Measurements from ENCODE around the gene MAPK8IP1.
"Not testable (repeated sequence)": the region's sequence is repeated elsewhere in the genome, so short reads cannot be mapped to it uniquely, and the experiment has no call there.

MAPK8IP1 gene

DNA sequence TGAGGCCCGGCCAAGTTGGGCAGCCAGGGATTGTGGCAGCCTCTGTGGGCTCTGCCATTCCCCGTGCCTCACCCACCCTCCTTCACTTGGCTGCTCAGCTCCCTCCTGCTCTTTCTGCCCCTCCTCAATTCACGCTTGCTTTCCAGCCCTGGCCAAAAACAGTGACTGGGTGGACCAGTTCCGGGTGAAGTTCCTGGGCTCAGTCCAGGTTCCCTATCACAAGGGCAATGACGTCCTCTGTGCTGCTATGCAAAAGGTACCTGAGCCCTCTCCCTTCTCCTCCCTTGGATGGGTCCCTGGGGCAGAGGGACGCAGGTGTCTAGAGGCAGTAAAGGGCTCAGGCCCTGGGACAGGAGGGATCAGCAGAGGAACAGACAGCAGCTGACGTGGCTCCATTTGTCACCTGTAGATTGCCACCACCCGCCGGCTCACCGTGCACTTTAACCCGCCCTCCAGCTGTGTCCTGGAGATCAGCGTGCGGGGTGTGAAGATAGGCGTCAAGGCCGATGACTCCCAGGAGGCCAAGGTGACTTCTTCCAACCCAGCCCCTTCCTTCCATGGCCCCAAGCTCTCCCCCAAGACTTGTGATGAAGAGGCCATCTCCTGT is 19.0 kb downstream of the MAPK8IP1 start:
- Histone ChIP-seq H3K27me3 (replicated peaks; ENCODE audit: control insufficient read depth, insufficient read depth, low read length) (no peaks in the 10 kb centered on the region), H3K4me1 (ENCODE audit: control insufficient read depth, insufficient read depth, low read length) (peaks cover 17% of the 10 kb centered on the region)
- no peak for DNase-seq (ENCODE audit: low read depth)

DNA sequence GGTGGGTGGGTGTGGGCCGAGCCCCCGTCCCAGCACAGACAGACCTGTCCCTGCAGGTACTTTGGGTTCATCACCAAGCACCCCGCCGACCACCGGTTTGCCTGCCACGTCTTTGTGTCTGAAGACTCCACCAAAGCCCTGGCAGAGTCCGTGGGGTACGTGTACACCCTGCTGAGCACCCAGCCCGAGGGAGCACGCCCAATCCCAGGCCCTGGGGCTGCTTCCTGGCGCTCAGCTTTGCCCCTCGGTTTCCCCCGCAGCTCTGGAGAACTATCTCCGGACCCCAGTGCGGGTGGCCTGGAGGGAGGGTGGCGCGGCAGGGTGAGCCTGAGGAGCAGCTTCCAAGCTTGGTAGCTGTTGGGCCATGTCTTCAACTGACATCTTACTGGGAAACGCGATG is 19.6 kb downstream of the MAPK8IP1 start:
- Histone ChIP-seq H3K4me3 (ENCODE audit: low read length) (no peak overlapping the region), H3K9ac (ENCODE audit: low read length) (no peak overlapping the region), H3K36me3 (ENCODE audit: control insufficient read depth, insufficient read depth, low read length, severe bottlenecking) (peaks cover 7% of the 10 kb centered on the region), H3K4me1 (ENCODE audit: control insufficient read depth, insufficient read depth, low read length) (peaks cover 16% of the 10 kb centered on the region), H3K27me3 (replicated peaks; ENCODE audit: control insufficient read depth, insufficient read depth, low read length) (no peaks in the 10 kb centered on the region), H3K9me3 (ENCODE audit: control insufficient read depth, low read length) (no peaks in the 10 kb centered on the region)
- no peak for DNase-seq (ENCODE audit: low read depth)

More for the DNA sequence above, 19.0 kb downstream of the MAPK8IP1 start:
- Histone ChIP-seq H3K4me3 (ENCODE audit: low read length) (no peak overlapping the region), H3K9me3 (ENCODE audit: control insufficient read depth, low read length) (no peaks in the 10 kb centered on the region), H3K9ac (ENCODE audit: low read length) (no peak overlapping the region), H3K36me3 (ENCODE audit: control insufficient read depth, insufficient read depth, low read length, severe bottlenecking) (peaks cover under 1% of the 10 kb centered on the region)

DNA sequence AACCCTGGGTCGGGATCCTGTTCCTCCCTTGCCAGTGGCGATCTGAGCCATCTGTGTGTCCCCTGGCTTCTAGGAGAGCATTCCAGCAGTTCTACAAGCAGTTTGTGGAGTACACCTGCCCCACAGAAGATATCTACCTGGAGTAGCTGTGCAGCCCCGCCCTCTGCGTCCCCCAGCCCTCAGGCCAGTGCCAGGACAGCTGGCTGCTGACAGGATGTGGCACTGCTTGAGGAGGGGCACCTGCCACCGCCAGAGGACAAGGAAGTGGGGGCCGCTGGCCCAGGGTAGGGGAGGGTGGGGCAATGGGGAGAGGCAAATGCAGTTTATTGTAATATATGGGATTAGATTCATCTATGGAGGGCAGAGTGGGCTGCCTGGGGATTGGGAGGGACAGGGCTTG is 20.1 kb downstream of the MAPK8IP1 start:
- peaks cover 11% of the 10 kb centered on the region for H3K36me3 ChIP-seq (ENCODE audit: control insufficient read depth, insufficient read depth, low read length, severe bottlenecking)
- H3K4me1 ChIP-seq (ENCODE audit: control insufficient read depth, insufficient read depth, low read length), result peaks cover 14% of the 10 kb centered on the region
- H3K27me3 ChIP-seq (replicated peaks; ENCODE audit: control insufficient read depth, insufficient read depth, low read length); H3K4me3 ChIP-seq (ENCODE audit: low read length); H3K9ac ChIP-seq (ENCODE audit: low read length); DNase-seq (ENCODE audit: low read depth); H3K9me3 ChIP-seq (ENCODE audit: control insufficient read depth, low read length): not testable (repeated sequence)

- Histone ChIP-seq H3K4me1 (ENCODE audit: control insufficient read depth, insufficient read depth, low read length) (peaks cover 10% of the 10 kb centered on the region), H3K36me3 (ENCODE audit: control insufficient read depth, insufficient read depth, low read length, severe bottlenecking) (peaks cover 17% of the 10 kb centered on the region), H3K9ac (ENCODE audit: low read length) (no peak overlapping the region), H3K9me3 (ENCODE audit: control insufficient read depth, low read length) (no peaks in the 10 kb centered on the region), H3K27me3 (replicated peaks; ENCODE audit: control insufficient read depth, insufficient read depth, low read length) (no peaks in the 10 kb centered on the region), H3K4me3 (ENCODE audit: low read length) (no peak overlapping the region)
- DNase-seq (ENCODE audit: low read depth), result no peak
Observed at GRCh38 chr11:45906096-45906682, 20.7 kb downstream of the MAPK8IP1 start.

DNA sequence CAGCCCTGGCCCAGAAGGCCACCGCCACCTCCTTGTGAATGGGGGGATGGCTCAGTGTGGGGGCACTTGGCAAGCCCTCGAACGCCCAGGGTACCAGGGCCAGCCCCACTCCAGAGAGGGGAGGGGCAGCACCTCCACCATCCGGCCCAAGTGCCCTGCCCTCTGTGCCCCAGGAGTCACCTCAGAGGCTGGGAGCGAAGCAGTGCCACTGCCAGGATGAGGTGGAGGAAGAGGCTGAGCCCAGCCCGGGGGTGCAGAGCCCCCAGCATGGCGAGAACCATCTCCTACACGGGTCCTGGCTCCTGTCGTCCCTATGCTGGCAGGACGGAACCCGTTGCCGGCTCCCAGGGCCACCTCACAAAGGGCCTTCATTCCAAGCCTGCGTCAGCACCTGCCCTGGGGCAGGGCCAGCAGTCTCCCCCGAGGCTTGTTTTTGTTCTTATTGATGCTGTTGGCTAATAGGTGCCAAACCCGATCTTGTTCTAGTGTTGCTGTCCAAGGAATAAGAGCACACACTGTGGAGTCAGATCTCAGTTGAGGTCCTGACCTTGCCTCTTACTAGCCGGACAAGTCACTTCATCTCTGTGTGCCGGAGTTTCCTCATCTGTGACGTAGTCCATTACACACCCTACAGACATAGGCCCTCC is 21.6 kb downstream of the MAPK8IP1 start, which contains the start of gene FREY1:
FREY1 (minus strand) TSS at position 307 of the 647 bp plus-strand sequence; CDS start at position 281, 26 bp downstream.
- Histone ChIP-seq H3K36me3 (ENCODE audit: control insufficient read depth, insufficient read depth, low read length, severe bottlenecking) (peaks cover 26% of the 10 kb centered on the region), H3K4me3 (ENCODE audit: low read length) (no peak within 1 kb of the TSS), H3K9me3 (ENCODE audit: control insufficient read depth, low read length) (no peaks in the 10 kb centered on the region), H3K4me1 (ENCODE audit: control insufficient read depth, insufficient read depth, low read length) (peaks cover 10% of the 10 kb centered on the region), H3K9ac (ENCODE audit: low read length) (no peak within 1 kb of the TSS), H3K27me3 (replicated peaks; ENCODE audit: control insufficient read depth, insufficient read depth, low read length) (no peaks in the 10 kb centered on the region)
- DNase-seq (ENCODE audit: low read depth), result no peak

DNA sequence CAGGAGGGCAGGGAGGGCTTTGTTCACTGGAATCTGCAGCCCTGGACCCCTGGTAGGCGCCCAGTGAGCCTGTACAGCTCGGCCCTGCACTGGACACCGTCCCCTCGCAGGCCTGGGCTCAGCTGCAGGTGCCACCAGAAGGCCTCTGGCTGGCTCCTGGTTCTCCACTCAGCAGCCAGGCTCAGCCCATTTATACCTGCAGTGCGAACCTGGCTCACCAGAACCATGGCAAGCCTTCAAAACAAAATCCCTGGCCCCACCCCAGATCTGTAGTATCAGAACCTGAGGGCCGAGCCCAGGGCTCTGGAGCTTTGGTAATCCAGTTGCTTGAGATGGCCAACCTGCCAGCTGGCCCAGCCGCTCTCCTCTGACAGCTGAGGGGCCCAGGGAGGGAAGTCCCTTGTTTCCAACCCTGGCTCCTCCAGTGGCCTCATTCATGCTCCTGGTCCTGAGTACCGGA is 22.5 kb downstream of the MAPK8IP1 start:
- no peak overlapping the region for H3K9ac ChIP-seq (ENCODE audit: low read length)
- peaks cover 10% of the 10 kb centered on the region for H3K4me1 ChIP-seq (ENCODE audit: control insufficient read depth, insufficient read depth, low read length)
- no peak overlapping the region for H3K4me3 ChIP-seq (ENCODE audit: low read length)
- H3K27me3 ChIP-seq (replicated peaks; ENCODE audit: control insufficient read depth, insufficient read depth, low read length), result no peaks in the 10 kb centered on the region
- DNase-seq (ENCODE audit: low read depth), result no peak
- H3K36me3 ChIP-seq (ENCODE audit: control insufficient read depth, insufficient read depth, low read length, severe bottlenecking), result peaks cover 26% of the 10 kb centered on the region
- no peaks in the 10 kb centered on the region for H3K9me3 ChIP-seq (ENCODE audit: control insufficient read depth, low read length)

DNA sequence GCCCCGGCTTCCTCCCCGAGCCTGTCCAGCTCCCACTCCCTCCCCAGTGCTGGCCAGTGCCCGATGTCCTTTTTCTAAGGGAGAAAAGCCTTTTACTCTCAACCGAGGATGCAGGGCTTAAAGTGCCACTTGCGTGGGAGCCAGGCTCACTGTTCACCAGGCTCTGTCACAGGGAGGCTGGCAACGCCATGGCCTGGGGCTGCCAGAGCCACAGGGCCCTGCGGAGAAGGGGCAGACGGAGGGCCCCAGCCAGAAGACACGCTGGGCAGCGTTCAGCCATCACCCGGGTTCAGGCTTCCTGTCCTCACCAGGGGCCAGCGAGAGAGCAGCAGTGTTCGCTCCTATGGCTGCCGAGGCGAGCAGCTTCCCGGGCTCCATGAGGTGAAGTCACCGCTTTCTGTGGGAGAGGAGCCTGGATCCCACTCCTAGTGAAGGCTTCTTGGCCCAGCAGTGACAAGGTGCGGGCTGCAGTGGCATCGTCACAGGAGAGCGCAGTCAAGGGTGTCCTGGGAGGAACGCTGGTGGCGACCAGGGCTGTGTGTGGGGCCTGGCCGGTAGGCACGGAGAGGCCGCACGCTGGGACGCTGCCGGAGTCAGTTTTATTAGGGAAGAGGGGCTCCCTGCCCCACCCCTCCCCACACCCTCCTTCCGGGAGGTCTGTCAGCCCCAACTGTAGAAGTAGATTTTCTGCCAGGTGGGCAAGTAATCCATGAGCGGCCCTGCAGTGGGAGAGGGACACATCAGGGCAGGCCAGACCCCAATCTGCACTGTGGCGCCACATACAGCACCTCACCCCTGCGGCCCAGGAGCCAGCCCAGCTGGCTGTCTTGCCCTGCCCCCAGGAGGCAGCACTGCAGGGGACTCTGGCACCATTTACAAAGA is 24.4 kb downstream of the MAPK8IP1 start:
- Histone ChIP-seq H3K4me3 (ENCODE audit: low read length) (no peak overlapping the region), H3K4me1 (ENCODE audit: control insufficient read depth, insufficient read depth, low read length) (peaks cover 10% of the 10 kb centered on the region), H3K36me3 (ENCODE audit: control insufficient read depth, insufficient read depth, low read length, severe bottlenecking) (peaks cover 45% of the 10 kb centered on the region), H3K9ac (ENCODE audit: low read length) (no peak overlapping the region), H3K27me3 (replicated peaks; ENCODE audit: control insufficient read depth, insufficient read depth, low read length) (no peaks in the 10 kb centered on the region), H3K9me3 (ENCODE audit: control insufficient read depth, low read length) (no peaks in the 10 kb centered on the region)
- DNase-seq (ENCODE audit: low read depth), result no peak

DNA sequence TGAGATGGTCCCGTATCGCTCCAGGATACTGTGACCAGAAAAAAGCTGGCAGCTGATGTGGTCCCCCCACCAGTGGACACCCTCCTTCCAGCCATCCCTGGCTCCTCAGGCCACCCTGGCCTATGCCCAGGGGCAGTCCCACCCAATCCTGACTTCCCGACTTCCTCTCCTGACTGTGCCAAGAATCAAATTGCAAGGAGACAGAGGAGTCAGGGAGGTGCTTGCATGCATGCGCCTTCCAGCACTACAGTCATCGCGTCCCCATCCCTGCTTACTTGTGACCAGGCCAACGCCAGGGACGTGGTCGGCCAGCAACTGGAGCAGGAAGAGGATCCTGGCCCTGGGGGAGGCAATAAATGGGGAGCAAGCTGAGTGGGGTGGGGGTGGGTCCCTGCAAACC is 25.2 kb downstream of the MAPK8IP1 start:
- peaks cover 52% of the 10 kb centered on the region for H3K36me3 ChIP-seq (ENCODE audit: control insufficient read depth, insufficient read depth, low read length, severe bottlenecking)
- DNase-seq (ENCODE audit: low read depth), result no peak

DNA sequence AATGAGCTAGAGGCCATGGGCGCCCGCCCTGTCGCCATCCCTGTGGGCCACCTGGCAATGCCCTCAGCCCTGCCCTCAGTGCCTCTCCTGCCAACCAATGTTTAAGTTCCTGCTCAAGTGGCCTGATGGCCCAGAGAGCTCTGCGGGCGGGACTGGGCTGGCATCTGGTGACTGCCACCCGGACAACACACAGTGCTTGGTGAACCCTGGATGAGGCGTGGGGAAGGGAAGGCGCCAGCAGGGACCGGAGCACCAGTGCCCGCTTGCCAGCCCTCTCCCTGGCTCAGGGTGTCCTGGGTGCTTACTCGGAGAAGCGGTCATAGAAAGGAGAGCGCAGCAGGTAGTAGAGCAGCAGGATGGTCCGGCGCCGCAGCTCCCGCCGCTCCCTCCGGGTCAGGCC is 28.1 kb downstream of the MAPK8IP1 start:
- Histone ChIP-seq H3K4me3 (ENCODE audit: low read length) (no peak overlapping the region), H3K4me1 (ENCODE audit: control insufficient read depth, insufficient read depth, low read length) (peaks cover 13% of the 10 kb centered on the region), H3K27me3 (replicated peaks; ENCODE audit: control insufficient read depth, insufficient read depth, low read length) (no peaks in the 10 kb centered on the region), H3K9me3 (ENCODE audit: control insufficient read depth, low read length) (no peaks in the 10 kb centered on the region), H3K9ac (ENCODE audit: low read length) (no peak overlapping the region), H3K36me3 (ENCODE audit: control insufficient read depth, insufficient read depth, low read length, severe bottlenecking) (peaks cover 57% of the 10 kb centered on the region)
- DNase-seq (ENCODE audit: low read depth), result no peak

More for the DNA sequence above, 25.2 kb downstream of the MAPK8IP1 start:
- Histone ChIP-seq H3K4me3 (ENCODE audit: low read length) (no peak overlapping the region), H3K9me3 (ENCODE audit: control insufficient read depth, low read length) (no peaks in the 10 kb centered on the region), H3K9ac (ENCODE audit: low read length) (no peak overlapping the region), H3K27me3 (replicated peaks; ENCODE audit: control insufficient read depth, insufficient read depth, low read length) (no peaks in the 10 kb centered on the region), H3K4me1 (ENCODE audit: control insufficient read depth, insufficient read depth, low read length) (peaks cover 10% of the 10 kb centered on the region)

DNA sequence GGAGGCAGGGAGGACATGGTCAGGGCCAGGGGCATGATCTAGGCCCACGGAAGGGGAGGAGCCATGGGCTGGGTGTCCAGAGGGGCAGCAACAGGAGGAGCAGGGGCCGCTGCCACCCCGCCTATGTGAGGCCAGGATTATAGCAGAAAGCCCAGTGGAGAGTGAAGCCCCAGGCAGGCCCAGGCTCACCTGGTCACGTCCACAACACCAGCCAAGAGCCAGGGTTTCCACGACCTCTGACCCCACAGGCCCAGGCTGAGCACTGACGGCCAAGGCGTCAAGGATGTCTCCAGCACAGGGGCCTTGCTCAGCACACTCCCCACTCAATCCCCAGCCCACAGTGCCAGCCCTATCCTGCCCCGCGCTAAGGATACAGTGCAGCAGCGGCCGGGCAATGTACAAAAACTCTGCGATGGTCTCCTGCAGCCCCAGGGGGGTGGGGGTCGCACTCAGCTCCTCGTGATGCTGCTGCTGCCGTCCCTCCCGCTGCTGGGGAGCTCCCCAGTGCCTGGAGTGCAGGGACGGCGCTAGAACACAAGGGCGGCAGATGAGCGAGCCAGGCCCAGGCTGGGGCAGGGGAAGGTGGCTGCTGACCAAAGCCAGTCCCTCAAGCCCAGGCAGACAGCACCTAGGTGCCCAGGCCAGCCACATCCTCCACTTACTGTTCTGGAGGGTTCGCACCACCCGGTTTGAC is 28.6 kb downstream of the MAPK8IP1 start:
- Histone ChIP-seq H3K36me3 (ENCODE audit: control insufficient read depth, insufficient read depth, low read length, severe bottlenecking) (peaks cover 57% of the 10 kb centered on the region), H3K9me3 (ENCODE audit: control insufficient read depth, low read length) (no peaks in the 10 kb centered on the region), H3K4me3 (ENCODE audit: low read length) (no peak overlapping the region), H3K4me1 (ENCODE audit: control insufficient read depth, insufficient read depth, low read length) (peaks cover 12% of the 10 kb centered on the region), H3K27me3 (replicated peaks; ENCODE audit: control insufficient read depth, insufficient read depth, low read length) (no peaks in the 10 kb centered on the region), H3K9ac (ENCODE audit: low read length) (no peak overlapping the region)
- no peak for DNase-seq (ENCODE audit: low read depth)
